B cell (primary cell): ENCODE measurements around the gene HTRA2. TPM values are rescaled to one million over a fixed set of nuclear protein-coding genes. Genes with fewer than 3 reads are reported as not detected.
A peak's percentile ranks its signal among the peaks of the same experiment; 100 is the strongest.

Experiments used
- ATAC-seq: fragments of 200-7000 bp; cut with Tn5 transposase; one replicate; pipeline ENCODE4 v1.10.0; 2021; ENCODE audit warnings: low read depth, mild to moderate bottlenecking, moderate number of reproducible peaks, moderate library complexity
- CTCF ChIA-PET: fragments of 350-600 bp; sonication (Branson Sonifier 250); formaldehyde crosslinking; loops from one replicate; lab custom pipeline; 2021; ENCODE audit warnings: antibody characterized with exemption, inconsistent platforms; lab: Charles Lee
- POLR2A ChIA-PET: fragments of 350-600 bp; sonication (Branson Sonifier 250); formaldehyde crosslinking; loops from one replicate; lab custom pipeline; 2021; ENCODE audit warnings: antibody characterized with exemption; lab: Charles Lee
- DNase-seq: peaks from one replicate; pipeline ENCODE4 v3.0.0; 2013
- H2AFZ ChIP-seq: 2 replicates; pipeline ENCODE4 v1.6.1; 2012; ENCODE audit warnings: mild to moderate bottlenecking, low read depth, low read length; ENCODE audit not compliant: insufficient read depth, poor library complexity, severe bottlenecking
- H3K27ac ChIP-seq, 2 donors: 1 replicate in 1 of 2; 2 replicates in 1 of 2; pipeline ENCODE4 v1.5.1; 2012 to 2013; ENCODE audit warnings: low read length in 2 of 2, mild to moderate bottlenecking in 2 of 2, moderate library complexity in 1 of 2
- H3K27me3 ChIP-seq, 4 experiments: fragments of 200-600 bp in 1 of 4; sonication (generic) in 1 of 4; replicated peaks in 1 of 4; 1 replicate in 2 of 4; 2 replicates in 2 of 4; pipeline versions ENCODE4 v1.6.1 to v1.7.0; 2013 to 2016; ENCODE audit warnings: low read length in 3 of 4, mild to moderate bottlenecking in 2 of 4, mixed read lengths in 1 of 4, moderate library complexity in 1 of 4; ENCODE audit not compliant: insufficient read depth in 4 of 4, control insufficient read depth in 3 of 4; ENCODE audit errors: control extremely low read depth in 1 of 4
- H3K36me3 ChIP-seq, 2 experiments: replicated peaks in 1 of 2; 1 replicate in 1 of 2; 2 replicates in 1 of 2; pipeline versions ENCODE4 v1.6.1 to v1.7.1; 2013; ENCODE audit warnings: low read length in 1 of 2; ENCODE audit not compliant: insufficient read depth in 2 of 2, control insufficient read depth in 1 of 2; ENCODE audit errors: control extremely low read depth in 1 of 2, extremely low read depth in 1 of 2
- H3K4me1 ChIP-seq, 2 donors: fragments of 200-600 bp in 1 of 2; sonication (generic) in 1 of 2; 1 replicate in 1 of 2; 2 replicates in 1 of 2; pipeline versions ENCODE4 v1.5.1 to v1.6.1; 2013 to 2017; ENCODE audit warnings: low read length in 2 of 2; ENCODE audit not compliant: control insufficient read depth in 2 of 2, insufficient read depth in 2 of 2
- H3K4me2 ChIP-seq: replicated peaks from 2 replicates; pipeline ENCODE3; 2012; ENCODE audit warnings: mild to moderate bottlenecking, low read depth, low read length; ENCODE audit not compliant: poor library complexity, severe bottlenecking
- H3K4me3 ChIP-seq, 5 experiments: fragments of 200-600 bp in 1 of 5; sonication (generic) in 1 of 5; 1 replicate in 3 of 5; 2 replicates in 2 of 5; pipeline versions ENCODE4 v1.5.1 to v1.7.0; 2011 to 2016; ENCODE audit warnings: low read length in 4 of 5, mild to moderate bottlenecking in 4 of 5, low read depth in 2 of 5, control low read depth in 1 of 5, moderate library complexity in 1 of 5; ENCODE audit not compliant: insufficient read depth in 1 of 5; ENCODE audit errors: control extremely low read depth in 1 of 5, extremely low read depth in 1 of 5
- H3K79me2 ChIP-seq: fragments of 200-600 bp; sonication (generic); one replicate; pipeline ENCODE4 v1.6.0; 2016; ENCODE audit warnings: low read length; ENCODE audit not compliant: control insufficient read depth, insufficient read depth
- H3K9ac ChIP-seq: fragments of 200-600 bp; sonication (generic); 2 replicates; pipeline ENCODE4 v1.6.1; 2017; ENCODE audit warnings: mild to moderate bottlenecking, low read length, moderate library complexity
- H3K9me3 ChIP-seq, 3 donors: one replicate each; pipeline versions ENCODE4 v1.6.1 to v1.7.1; 2013; ENCODE audit warnings: low read length in 2 of 3; ENCODE audit not compliant: control insufficient read depth in 2 of 3, insufficient read depth in 1 of 3; ENCODE audit errors: control extremely low read depth in 1 of 3
- H4K20me1 ChIP-seq: 2 replicates; pipeline ENCODE4 v1.6.0; 2012; ENCODE audit warnings: mild to moderate bottlenecking, low read length; ENCODE audit not compliant: insufficient read depth, control insufficient read depth, poor library complexity, severe bottlenecking
- H3K27ac Mint-ChIP-seq: one replicate; pipeline ENCODE4 v1.8.0; 2021; ENCODE audit warnings: mixed read lengths
- H3K27me3 Mint-ChIP-seq: one replicate; pipeline ENCODE4 v1.8.0; 2021; ENCODE audit warnings: mixed read lengths
- H3K4me1 Mint-ChIP-seq: one replicate; pipeline ENCODE4 v1.8.0; 2021; ENCODE audit warnings: mixed read lengths
- H3K4me3 Mint-ChIP-seq: one replicate; pipeline ENCODE4 v1.8.0; 2021; ENCODE audit warnings: mixed read lengths
- H3K9me3 Mint-ChIP-seq: one replicate; pipeline ENCODE4 v1.8.0; 2022; ENCODE audit warnings: mixed read lengths; ENCODE audit not compliant: insufficient read depth
- CTCF ChIP-seq: fragments of 200-600 bp; IDR thresholded peaks from one replicate; pipeline ENCODE4 v1.8.0; 2022; ENCODE audit warnings: antibody characterized with exemption, mild to moderate bottlenecking
- EZH2 ChIP-seq: IDR thresholded peaks from 2 replicates; pipeline ENCODE4 v1.6.1; 2012; ENCODE audit warnings: borderline replicate concordance, low read depth, mild to moderate bottlenecking, moderate library complexity, low read length; ENCODE audit not compliant: insufficient read depth, poor library complexity, severe bottlenecking
- WGBS: methylation state at CpG from one replicate; pipeline ENCODE4 v1.1.5; 2013; ENCODE audit warnings: missing lambda C conversion rate; ENCODE audit not compliant: insufficient coverage; 5-methylcytosine and 5-hydroxymethylcytosine counted together
- intact Hi-C: fragments of 100-400 bp; cut with micrococcal nuclease; formaldehyde crosslinking; loops from one replicate; pipeline ENCODE4 v1.10.0; 2022
- polyA plus RNA-seq: library from polyadenylated mRNA; depleted of rRNA; stranded (reverse); fragments of >200 nt; gene quantifications from 2 replicates; pipeline ENCODE4 v1.2.3, GENCODE V29; 2012
- total RNA-seq, 2 donors: library from RNA; stranded (reverse); fragments of 120-200 nt in 1 of 2; gene quantifications; 1 replicate in 1 of 2; 2 replicates in 1 of 2; pipeline versions ENCODE4 v1.2.3 to v1.2.4, GENCODE V29; 2013 to 2022

Gene HTRA2
- total and polyA plus RNA-seq, 2 donors (not counting 1 experiment from before 2014, with no cell fraction given), result 52.8 to 111 TPM

GRCh38 chr2:74498500-74499266 is 31.1 kb upstream of the HTRA2 start:
- H3K4me1 Mint-ChIP-seq, result peaks cover 45% of the 10 kb centered on the region
- H2AFZ ChIP-seq, result peak overlapping the region; percentile 64
- peaks cover 0 to 30% (median 0%) of the 10 kb centered on the region in 3 donors for H3K9me3 ChIP-seq
- peaks cover 0 to 7% of the 10 kb centered on the region in 2 experiments for H3K36me3 ChIP-seq
- ATAC-seq, result no peak
- no peaks in the 10 kb centered on the region for H3K9me3 Mint-ChIP-seq
- POLR2A ChIA-PET, result interaction anchor here (0.6 to 1.9 kb wide), 4 partner anchors 8 to 150 kb away, joined by 3 to 7 read pairs (median 4); partner anchors contain the start of gene PCGF1
- H3K4me1 ChIP-seq, result peaks cover 46 to 49% of the 10 kb centered on the region in 2 donors
- peak overlapping the region; percentile 64 for H3K27ac Mint-ChIP-seq
- TF ChIP-seq CTCF, result no peak
- no peak for TF ChIP-seq EZH2
- H3K79me2 ChIP-seq, result no peaks in the 10 kb centered on the region
- peak overlapping the region; percentile 91 for H3K4me2 ChIP-seq
- intact Hi-C loops, result loop anchor here (5.0 kb wide), 1 partner anchor 34 kb away; no protein-coding TSS in a partner anchor
- peak overlapping the region; percentile 92 for H3K4me3 Mint-ChIP-seq
- H3K4me3 ChIP-seq, result peak overlapping the region; percentile 26 to 69 (median 38)
- peak; percentile 60 for DNase-seq
- peaks cover 0 to 67% (median 36%) of the 10 kb centered on the region in 4 experiments for H3K27me3 ChIP-seq
- no peak overlapping the region for H3K27ac ChIP-seq
- H3K9ac ChIP-seq, result peak overlapping the region; percentile 70
- WGBS, result 3% methylated on average over 36 of the region's 41 CpGs
- H3K27me3 Mint-ChIP-seq, result peaks cover 50% of the 10 kb centered on the region
- CTCF ChIA-PET, result interaction anchor here (0.6 to 1.7 kb wide), 3 partner anchors 8 to 62 kb away, joined by 3 to 6 read pairs (median 4); partner anchors contain the start of gene PCGF1
- no peaks in the 10 kb centered on the region for H4K20me1 ChIP-seq
